Measurements from ENCODE around the gene USHBP1.

Gene USHBP1

DNA sequence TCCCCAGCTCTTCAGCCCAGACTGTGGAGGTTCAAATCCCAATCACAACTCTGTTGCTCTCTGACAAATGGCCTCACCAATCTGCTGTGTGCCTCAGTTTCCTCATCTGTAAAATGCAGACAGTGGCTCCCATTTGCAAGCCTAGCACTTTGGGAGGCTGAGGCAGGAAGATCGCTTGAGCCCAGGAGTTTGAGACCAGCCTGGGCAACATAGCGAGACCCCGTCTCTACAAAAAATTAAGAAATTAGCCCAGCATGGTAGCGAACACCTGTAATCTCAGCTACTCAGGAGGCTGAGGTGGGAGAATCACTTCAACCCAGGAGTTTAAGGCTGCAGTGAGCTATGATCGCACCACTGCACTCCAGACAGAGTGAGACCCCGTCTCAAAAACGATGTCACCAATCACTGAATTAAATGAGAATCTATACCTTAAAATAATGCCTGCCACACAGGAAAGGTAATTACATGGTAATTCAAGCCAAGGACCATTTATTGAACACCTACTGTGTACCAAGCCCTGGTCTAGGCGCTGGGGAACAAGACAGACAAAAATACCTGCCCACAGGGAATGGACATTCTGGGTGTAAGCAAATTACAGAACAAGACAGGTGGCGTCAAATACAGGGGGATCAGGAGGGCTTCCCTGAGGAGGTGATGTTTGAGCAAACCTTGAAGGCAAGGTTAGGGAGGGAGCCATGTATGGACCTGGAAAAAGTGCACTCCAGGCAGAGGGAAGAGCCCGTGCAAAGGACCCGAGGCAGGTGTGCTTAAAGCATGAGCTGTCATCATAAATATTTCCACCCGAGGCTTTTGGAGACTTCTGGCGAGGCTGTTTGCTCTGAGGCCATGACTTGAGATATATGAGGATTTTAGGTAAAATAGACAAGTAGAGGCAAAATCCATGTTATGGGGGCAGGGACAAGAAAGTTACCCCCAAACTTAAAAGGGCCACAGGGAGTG lies 26.5 kb downstream of the USHBP1 start:
- H3K27ac Mint-ChIP-seq: peak overlapping the region in 1 of 2 donors; percentile 9
- no peaks in the 10 kb centered on the region for H3K27me3 Mint-ChIP-seq
- H3K9me3 Mint-ChIP-seq: no peaks in the 10 kb centered on the region
- H3K4me1 Mint-ChIP-seq: peaks cover 21% of the 10 kb centered on the region
- DNase-seq (no peak), ATAC-seq (no peak)
- no peak overlapping the region for H3K4me3 Mint-ChIP-seq

DNA sequence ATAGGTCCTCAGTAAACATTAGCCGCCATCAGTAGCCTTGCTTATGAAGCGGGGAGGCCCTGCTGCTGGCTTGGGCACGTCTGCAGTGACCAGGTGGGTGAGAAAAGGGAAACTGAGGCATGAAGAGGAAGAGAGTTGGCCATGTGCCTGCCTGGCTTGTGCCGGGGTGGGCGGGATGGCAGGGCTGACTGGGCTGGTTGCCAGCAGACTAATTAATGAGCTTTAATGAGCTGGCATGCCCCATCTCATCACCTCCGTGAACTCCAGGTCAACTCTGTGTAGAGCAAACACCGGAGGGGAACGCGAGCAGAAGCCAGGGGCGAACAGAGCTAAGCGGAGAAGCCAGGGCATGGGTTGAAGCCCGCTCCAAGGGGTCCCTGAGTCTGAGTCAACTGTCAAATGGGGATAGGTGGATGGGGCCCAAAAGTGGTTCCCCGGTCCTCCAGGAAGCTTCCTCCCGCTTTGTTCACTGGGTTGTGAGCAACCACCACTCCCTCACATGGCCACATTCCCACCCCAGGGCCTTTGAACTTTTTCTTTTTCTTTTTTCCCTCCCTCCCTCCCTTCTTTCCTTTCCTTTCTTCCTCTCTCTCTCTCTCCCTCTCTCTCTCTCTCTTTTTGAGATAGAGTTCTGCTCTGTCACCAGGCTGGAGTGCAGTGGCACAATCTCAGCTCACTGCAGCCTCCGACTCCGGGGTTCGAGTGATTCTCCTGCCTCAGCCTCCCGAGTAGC lies 27.6 kb downstream of the USHBP1 start:
- DNase-seq: no peak
- peaks cover 30% of the 10 kb centered on the region for H3K4me1 Mint-ChIP-seq
- H3K27me3 Mint-ChIP-seq: no peaks in the 10 kb centered on the region
- peak overlapping the region in 1 of 2 donors; percentile 10 for H3K27ac Mint-ChIP-seq
- ATAC-seq: no peak
- no peaks in the 10 kb centered on the region for H3K9me3 Mint-ChIP-seq
- H3K4me3 Mint-ChIP-seq: peak overlapping the region in 1 of 2 donors; percentile 51

DNA sequence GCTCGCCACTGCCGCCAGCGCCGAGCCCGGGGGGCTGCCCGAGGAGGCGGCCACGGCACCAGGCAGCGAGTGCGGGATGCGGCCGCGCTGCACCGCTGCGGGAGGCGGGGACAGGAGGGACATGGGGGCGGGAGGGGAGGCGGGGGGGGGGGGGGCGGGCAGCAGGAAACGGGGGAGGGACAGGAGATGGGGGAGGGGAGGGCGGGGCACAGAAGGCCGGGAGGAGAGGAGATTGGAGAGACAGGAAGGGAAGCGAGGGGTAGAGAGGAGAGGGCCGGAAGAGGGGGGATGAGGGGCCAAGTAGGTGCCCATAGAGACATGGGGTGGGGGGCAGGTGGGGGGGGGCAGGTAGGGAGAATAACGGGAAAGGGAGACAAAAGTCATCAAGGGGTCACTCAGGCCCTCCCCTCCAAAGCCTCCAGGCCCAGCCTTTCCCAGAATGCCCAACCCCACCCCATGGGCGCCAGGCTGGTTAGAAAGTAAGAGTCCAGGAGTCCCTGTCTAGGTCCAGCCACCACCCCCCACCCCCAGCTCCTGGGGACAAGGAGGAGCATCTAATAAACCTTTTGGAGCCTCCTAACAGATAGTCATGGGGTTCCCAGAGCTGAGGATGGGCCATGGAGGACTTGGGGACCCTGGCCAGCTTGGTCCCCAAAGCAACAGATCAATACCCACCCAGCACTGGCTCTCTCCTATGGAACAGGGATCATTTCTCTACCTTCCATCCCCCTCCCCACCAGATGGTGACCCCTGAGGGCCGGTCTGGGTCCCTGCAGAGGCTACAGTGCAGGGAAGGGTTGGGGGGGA lies 28.4 kb downstream of the USHBP1 start:
- no peak overlapping the region for H3K27ac Mint-ChIP-seq
- DNase-seq (no peak), ATAC-seq (peak; percentile 54)
- H3K4me3 Mint-ChIP-seq: peak overlapping the region; percentile 85 to 88
- no peaks in the 10 kb centered on the region for H3K9me3 Mint-ChIP-seq
- H3K27me3 Mint-ChIP-seq: no peaks in the 10 kb centered on the region
- peaks cover 31% of the 10 kb centered on the region for H3K4me1 Mint-ChIP-seq

DNA sequence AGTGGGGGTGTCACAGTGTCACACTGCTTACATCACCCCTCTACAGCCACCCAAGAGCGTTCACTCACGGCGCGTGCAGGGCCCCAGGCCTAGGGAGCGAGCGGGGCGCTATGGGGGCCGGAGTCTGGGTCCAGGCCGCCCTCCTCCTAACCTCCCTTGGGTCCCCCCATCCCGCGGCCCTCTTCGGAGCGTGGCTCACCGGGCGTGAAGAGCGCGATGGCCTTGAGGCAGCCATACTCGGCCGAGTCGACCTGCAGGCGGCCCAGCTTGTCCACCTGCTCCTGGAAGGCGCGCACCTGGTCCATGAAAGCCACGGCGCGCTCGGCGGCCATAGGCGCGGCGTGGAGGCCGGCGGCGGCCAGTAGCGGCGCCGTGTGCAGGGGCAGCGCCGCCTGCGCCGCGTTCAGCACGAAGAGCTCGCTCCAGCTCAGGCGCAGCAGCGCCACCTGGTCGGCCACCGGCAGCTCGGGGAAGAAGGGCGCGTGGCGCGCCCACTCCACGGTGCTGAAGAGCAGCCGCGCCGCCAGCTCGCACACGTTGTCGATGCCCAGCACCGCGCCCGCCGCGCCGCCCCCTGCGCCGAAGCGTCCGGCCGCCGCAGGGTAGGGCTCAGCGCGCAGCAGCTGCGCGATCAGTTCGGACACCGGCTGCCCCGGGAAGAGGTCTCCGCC lies 29.1 kb downstream of the USHBP1 start:
- Mint-ChIP-seq H3K4me1 (peaks cover 31% of the 10 kb centered on the region), H3K4me3 (peak overlapping the region; percentile 85 to 88), H3K27me3 (no peaks in the 10 kb centered on the region), H3K27ac (peak overlapping the region; percentile 52 to 87), H3K9me3 (no peaks in the 10 kb centered on the region)
- ATAC-seq: peak; percentile 89
- DNase-seq: peak; percentile 77 to 79

DNA sequence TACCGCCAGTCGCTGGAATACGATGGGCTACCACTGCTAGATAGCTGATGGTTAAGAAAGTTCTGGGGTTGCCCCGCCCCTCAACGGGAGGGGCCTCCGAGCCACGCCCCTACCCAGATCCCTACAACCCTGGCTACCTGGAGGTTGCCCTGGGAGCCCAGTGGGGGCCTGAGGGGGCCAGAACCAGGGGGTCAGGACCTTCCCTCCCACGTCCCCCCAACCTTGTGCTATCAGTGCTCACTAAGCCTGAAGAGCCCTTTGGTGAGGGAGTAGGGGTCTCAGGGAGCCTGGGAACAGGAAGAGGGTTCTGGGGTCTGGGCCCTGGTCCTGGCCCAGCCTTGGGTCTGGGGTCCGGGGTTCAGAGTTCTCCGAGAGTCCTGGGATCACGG lies 29.6 kb downstream of the USHBP1 start:
- ATAC-seq (peak; percentile 78), DNase-seq (peak; percentile 56 to 70)
- Mint-ChIP-seq H3K4me1 (peaks cover 31% of the 10 kb centered on the region), H3K27me3 (no peaks in the 10 kb centered on the region), H3K4me3 (peak overlapping the region; percentile 85 to 88), H3K9me3 (no peaks in the 10 kb centered on the region), H3K27ac (peak overlapping the region; percentile 52 to 87)

DNA sequence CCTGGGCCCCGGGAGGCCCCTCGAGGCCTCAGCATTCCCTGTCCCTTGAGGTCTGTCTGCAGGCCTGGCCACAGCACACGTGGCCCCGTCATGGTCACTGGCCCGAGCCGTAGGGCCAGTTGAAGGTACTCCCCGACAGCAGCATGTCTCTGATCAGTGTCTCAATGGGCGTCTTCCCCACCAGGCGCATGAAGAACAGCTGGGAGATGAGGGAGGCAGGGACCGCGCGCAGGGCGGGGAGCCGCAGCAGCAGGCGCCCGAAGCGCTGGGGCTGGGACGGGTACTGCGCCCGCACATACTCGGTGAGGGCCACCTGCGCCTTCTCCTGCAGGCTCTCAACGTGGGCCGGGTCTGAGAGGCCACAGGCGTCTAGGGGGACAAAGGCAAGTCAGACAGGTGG lies 32.3 kb downstream of the USHBP1 start:
- no peak overlapping the region for H3K27ac Mint-ChIP-seq
- ATAC-seq (no peak), DNase-seq (no peak)
- H3K4me1 Mint-ChIP-seq: peaks cover 32% of the 10 kb centered on the region
- H3K27me3 Mint-ChIP-seq: no peaks in the 10 kb centered on the region
- no peak overlapping the region for H3K4me3 Mint-ChIP-seq
- H3K9me3 Mint-ChIP-seq: no peaks in the 10 kb centered on the region

DNA sequence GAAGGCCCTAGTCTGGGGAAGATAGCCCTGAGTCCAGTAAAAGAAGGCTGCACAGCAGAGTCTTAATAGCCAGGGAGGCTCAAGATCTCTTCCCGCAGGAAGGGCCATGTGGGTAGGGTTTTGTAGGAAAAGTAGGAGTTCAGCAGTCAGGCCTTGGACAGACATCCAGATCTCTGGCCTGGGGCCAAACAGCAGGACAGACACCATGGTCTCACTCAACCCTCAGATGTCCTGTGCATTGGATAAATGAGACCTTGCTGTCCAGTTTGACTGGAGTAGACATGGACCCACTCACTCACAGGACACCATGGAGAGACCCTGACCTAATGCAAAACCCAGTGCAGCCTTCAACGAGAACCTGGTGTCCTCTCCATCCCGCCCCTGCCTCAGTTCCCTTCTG lies 34.7 kb downstream of the USHBP1 start:
- no peaks in the 10 kb centered on the region for H3K9me3 Mint-ChIP-seq
- DNase-seq (no peak), ATAC-seq (no peak)
- peaks cover 36% of the 10 kb centered on the region for H3K4me1 Mint-ChIP-seq
- H3K4me3 Mint-ChIP-seq: no peak overlapping the region
- no peak overlapping the region for H3K27ac Mint-ChIP-seq
- no peaks in the 10 kb centered on the region for H3K27me3 Mint-ChIP-seq

DNA sequence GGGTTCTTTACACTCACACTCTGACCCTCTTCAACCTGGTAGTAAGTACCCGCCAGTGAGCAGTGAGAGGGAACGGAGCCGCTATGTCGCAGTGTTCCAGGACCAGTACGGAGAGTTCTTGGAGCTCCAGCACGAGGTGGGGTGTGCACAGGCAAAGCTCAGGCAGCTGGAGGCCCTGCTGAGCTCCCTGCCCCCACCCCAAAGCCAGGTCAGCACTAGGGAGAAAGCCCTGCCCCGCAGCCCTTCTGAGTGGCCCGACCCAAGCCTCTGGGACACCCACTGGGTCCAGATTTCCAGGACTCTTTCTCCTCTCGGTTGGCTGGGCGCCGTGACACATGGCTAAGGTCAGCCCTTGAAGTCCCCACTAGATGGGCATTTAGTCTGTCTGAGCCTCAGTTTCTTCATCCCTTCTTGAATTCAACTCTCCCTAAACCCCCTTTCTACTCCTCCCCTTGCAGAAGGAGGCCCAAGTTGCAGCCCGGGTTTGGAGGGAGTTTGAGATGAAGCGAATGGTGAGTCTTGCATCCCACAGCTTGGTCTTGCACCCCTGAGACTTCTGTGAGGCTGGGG lies 36.7 kb downstream of the USHBP1 start:
- DNase-seq: no peak
- Mint-ChIP-seq H3K27ac (no peak overlapping the region), H3K4me1 (peaks cover 17% of the 10 kb centered on the region), H3K4me3 (no peak overlapping the region), H3K9me3 (no peaks in the 10 kb centered on the region), H3K27me3 (no peaks in the 10 kb centered on the region)
- ATAC-seq: no peak

DNA sequence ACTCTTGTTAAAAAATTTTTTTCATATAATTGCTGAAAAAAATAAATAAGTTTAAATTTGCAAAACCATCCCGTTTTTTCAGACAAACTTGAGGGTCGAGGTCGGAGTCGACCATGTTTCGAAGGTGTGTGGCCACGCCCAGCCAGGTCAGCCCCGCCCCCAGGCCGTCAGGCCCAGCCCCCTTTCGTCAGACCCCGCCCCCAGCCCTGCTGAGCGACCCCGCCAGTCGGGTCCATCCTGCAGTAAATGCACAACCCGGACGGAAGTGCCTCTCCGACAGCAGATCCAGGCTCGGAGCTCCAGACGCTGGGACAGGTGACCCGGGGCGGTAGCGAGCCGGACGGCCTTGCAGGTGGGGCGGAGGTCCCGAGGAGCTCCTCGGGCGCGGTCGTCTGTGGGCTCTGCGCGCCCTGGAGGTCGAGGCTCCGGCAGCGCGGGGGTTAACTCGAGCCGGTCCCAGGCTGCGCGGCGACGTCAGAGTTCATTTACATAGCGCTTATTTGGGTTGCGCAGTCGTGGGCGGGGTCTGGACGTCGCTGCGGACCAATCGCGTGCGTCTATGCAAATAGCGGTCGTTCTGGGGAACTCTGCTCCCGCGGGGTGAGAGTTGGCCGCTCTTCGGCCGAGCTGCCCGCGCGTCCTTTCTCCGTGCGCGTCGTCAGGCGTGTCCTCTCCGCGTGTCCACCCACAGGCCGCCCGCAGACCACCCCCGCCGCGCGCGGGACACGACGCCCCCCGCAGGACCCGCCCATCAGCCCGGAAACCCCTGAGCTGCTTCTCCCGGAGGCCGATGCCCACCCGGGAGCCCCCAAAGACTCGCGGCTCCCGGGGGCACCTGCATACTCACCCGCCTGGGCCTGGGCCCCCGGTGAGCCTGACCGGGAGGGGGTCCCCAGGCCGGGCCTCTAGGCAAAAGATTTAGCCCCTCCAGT lies 38.3 kb downstream of the USHBP1 start, which contains the start of gene OCEL1:
Gene OCEL1, plus strand, starts transcription at position 225 of the 932 bp plus-strand sequence. Its CDS starts 22 bp downstream, at position 247.
- Mint-ChIP-seq H3K27ac (peak within 1 kb of the TSS; percentile 77 to 95), H3K27me3 (no peaks in the 10 kb centered on the region), H3K4me3 (peak within 1 kb of the TSS; percentile 85 to 91), H3K4me1 (peaks cover 8% of the 10 kb centered on the region), H3K9me3 (no peaks in the 10 kb centered on the region)
- DNase-seq (peak; percentile 96 to 97), ATAC-seq (peak; percentile 96)

DNA sequence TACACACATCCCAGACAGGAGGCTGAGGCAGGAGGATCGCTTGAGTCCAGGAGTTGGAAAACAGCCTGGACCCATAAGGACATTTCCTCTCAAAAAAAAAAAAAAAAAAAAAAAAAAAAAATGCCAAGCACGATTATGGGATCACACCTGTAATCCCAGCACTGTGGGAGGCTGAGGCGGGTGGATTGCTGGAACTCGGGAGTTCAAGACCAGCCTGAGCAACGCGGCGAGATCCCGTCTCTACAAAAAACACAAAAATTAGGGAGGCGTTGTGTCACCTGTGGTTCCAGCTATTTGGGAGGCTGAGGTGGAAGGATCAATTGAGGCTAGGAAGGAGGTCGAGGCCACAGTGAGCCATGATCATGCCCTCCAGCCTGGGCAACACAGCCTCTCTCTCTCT lies 39.5 kb downstream of the USHBP1 start:
- H3K27ac Mint-ChIP-seq: no peak overlapping the region
- no peak for DNase-seq

DNA sequence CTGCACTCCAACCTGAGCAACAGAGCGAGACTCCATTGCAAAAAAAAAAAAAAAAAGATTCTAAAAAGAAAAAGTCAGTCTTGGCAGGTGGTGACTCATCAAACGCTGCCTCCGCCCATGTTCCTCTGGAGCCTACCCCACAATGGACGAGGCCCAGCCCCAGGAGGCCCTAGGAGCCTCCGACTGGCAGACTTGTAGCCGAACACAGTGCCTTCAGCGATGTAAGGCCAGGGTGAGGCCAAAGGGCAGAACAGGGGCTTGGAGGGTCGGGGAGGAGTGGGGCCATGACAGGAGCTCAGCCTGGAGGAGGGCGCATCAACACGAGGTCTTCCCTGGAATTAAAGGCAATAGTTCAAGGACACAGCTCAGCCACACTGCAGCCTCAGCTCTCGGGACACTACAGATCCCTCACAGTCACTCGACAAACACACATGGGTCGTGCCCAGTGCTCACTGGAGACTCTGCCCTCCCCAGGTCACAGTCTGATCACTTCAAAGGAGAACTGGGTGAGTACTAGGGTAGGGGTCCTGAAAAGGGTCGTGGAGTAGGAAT lies 44.3 kb downstream of the USHBP1 start:
- Mint-ChIP-seq H3K9me3 (no peaks in the 10 kb centered on the region), H3K27me3 (no peaks in the 10 kb centered on the region), H3K4me3 (no peak overlapping the region), H3K27ac (peak overlapping the region in 1 of 2 donors; percentile 71), H3K4me1 (peaks cover 26% of the 10 kb centered on the region)
- ATAC-seq: no peak
- DNase-seq: no peak

More for the DNA sequence above, 39.5 kb downstream of the USHBP1 start:
- ATAC-seq: no peak
- Mint-ChIP-seq H3K4me1 (peaks cover 8% of the 10 kb centered on the region), H3K27me3 (no peaks in the 10 kb centered on the region), H3K4me3 (peak overlapping the region; percentile 48 to 91), H3K9me3 (no peaks in the 10 kb centered on the region)

DNA sequence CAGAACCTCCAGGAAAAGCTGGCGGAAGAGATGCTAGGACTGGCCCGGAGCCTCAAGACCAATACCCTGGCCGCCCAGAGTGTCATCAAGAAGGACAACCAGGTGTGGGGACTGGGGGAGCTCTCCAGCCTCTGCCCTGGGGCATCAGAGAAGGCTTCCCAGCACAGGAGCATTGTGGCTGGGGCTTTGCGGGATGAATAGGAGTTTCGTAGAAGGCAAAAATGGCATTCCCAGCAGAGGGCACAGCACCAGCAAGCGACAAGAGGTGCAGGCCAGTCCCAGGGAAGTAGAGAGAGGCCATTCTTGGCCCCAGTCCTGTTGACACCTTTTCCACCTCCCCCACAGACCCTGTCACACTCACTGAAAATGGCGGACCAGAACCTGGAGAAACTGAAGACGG lies 45.3 kb downstream of the USHBP1 start:
- H3K4me3 Mint-ChIP-seq: no peak overlapping the region

DNA sequence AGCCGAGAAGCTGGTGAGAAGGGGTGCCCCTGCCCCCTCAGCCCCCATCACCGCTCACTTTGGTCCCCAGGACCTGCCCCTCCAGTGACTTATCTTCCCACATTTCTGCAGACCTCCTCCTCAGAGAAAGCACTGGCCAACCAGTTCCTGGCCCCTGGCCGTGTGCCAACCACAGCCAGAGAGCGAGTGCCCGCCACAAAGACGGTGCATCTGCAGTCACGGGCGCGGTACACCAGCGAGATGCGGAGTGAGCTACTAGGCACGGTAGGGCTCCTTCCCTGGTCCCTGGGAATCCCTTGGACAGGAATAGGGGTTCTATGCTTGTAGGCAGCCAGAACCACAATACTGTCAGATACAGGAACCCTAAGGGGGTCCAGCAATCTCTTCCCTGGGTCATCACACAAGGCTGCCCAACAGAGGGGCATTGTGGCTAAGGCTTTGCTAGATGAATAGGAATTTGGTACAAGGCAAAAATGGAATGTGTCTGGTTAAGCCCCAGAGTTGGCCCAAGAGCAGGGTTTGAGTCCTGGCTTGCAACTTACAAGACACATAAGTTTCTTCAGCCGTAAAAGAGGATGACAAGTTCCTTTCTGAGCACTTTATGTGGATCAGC lies 48.4 kb downstream of the USHBP1 start:
- H3K27me3 Mint-ChIP-seq: no peaks in the 10 kb centered on the region
- ATAC-seq: no peak
- peaks cover 39% of the 10 kb centered on the region for H3K4me1 Mint-ChIP-seq
- no peak overlapping the region for H3K27ac Mint-ChIP-seq
- no peak for DNase-seq
- H3K9me3 Mint-ChIP-seq: no peaks in the 10 kb centered on the region
- peak overlapping the region; percentile 87 to 92 for H3K4me3 Mint-ChIP-seq

More for the DNA sequence above, 45.3 kb downstream of the USHBP1 start:
- no peak for ATAC-seq
- Mint-ChIP-seq H3K27me3 (no peaks in the 10 kb centered on the region), H3K9me3 (no peaks in the 10 kb centered on the region), H3K4me1 (peaks cover 36% of the 10 kb centered on the region), H3K27ac (peak overlapping the region in 1 of 2 donors; percentile 51)
- no peak for DNase-seq
